ENCODE results near the gene SOX11.

SOX11 gene

DNA sequence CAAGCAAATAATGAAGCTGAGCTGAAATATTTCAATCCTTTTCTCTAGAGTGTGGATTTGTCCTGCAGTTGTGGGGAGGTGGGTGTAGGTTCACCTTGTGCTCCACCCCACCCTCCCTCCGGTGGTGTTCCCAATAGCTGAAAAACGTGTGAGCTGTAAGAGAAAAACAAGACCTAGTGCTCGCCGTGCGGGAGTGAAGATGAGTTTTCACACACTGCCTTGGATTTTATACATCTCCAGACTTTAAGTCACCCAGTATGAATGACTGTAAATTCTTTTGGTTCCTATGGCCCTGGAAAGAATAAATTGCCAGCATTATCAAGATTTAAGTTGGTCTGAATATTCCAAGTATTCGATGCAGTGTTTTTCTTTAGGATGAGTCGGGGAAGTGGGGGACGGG is 1.9 kb upstream of the SOX11 start:
- Histone ChIP-seq H3K79me2 (ENCODE audit: insufficient read depth, low read length) (no peaks in the 10 kb centered on the region), H3K9ac (ENCODE audit: low read length) (no peak overlapping the region)

DNA sequence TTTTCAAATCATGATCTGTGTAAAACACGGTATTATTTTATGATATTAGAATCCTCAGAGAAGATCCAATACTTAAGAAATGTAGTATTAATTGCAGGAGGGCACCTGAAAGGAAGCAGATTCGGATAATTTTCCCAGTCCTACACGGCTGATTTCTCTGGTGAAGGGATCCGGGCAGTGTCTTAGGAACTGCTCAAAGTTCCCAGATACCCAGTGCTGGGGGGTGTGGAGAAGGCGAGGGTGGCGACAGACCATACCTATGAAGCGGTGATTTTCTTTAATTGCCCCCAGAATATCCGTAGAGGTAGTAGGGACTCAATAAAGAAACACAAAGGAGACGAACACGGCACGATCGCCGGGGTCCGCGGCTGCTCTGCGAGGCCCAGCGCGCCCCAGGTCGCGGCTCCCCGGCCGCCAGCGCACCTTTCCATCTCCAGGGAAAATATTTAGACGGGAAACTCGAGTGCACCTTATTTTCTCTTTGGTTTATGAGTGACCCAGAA is 1.4 kb upstream of the SOX11 start:
- H4K20me1 ChIP-seq (ENCODE audit: low read depth, low read length), result no peaks in the 10 kb centered on the region
- H3K4me2 ChIP-seq (ENCODE audit: low read depth, low read length, poor library complexity, severe bottlenecking), result no peak overlapping the region
- H3F3A ChIP-seq (ENCODE audit: insufficient read depth), result no peaks in the 10 kb centered on the region
- H3K9ac ChIP-seq (ENCODE audit: low read length), result no peak overlapping the region
- H3K36me3 ChIP-seq (ENCODE audit: low read length), result no peaks in the 10 kb centered on the region
- no peaks in the 10 kb centered on the region for H3K9me2 ChIP-seq (replicated peaks; ENCODE audit: insufficient read depth, low read length)
- no peak overlapping the region for H3K4me3 ChIP-seq (ENCODE audit: insufficient read depth, low read length, poor library complexity, severe bottlenecking)
- no peak overlapping the region for H3K27ac ChIP-seq (ENCODE audit: low read depth, low read length)
- no peaks in the 10 kb centered on the region for H3K9me3 ChIP-seq (ENCODE audit: insufficient read depth, low read length)
- H2AFZ ChIP-seq (ENCODE audit: low read depth, low read length, severe bottlenecking), result no peak overlapping the region
- H3K27me3 ChIP-seq (ENCODE audit: low read length), result no peaks in the 10 kb centered on the region
- TF ChIP-seq, protein P1, sequence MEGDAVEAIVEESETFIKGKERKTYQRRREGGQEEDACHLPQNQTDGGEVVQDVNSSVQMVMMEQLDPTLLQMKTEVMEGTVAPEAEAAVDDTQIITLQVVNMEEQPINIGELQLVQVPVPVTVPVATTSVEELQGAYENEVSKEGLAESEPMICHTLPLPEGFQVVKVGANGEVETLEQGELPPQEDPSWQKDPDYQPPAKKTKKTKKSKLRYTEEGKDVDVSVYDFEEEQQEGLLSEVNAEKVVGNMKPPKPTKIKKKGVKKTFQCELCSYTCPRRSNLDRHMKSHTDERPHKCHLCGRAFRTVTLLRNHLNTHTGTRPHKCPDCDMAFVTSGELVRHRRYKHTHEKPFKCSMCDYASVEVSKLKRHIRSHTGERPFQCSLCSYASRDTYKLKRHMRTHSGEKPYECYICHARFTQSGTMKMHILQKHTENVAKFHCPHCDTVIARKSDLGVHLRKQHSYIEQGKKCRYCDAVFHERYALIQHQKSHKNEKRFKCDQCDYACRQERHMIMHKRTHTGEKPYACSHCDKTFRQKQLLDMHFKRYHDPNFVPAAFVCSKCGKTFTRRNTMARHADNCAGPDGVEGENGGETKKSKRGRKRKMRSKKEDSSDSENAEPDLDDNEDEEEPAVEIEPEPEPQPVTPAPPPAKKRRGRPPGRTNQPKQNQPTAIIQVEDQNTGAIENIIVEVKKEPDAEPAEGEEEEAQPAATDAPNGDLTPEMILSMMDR (IDR thresholded peaks at IDR 0.05; ENCODE audit: insufficient read depth, low read length, poor library complexity, severe bottlenecking), result no peak
- no peaks in the 10 kb centered on the region for H3K79me2 ChIP-seq (ENCODE audit: insufficient read depth, low read length)

More for the DNA sequence above, 1.9 kb upstream of the SOX11 start:
- Histone ChIP-seq H3K4me3 (ENCODE audit: insufficient read depth, low read length, poor library complexity, severe bottlenecking) (no peak overlapping the region), H3F3A (ENCODE audit: insufficient read depth) (no peaks in the 10 kb centered on the region), H4K20me1 (ENCODE audit: low read depth, low read length) (no peaks in the 10 kb centered on the region), H3K9me2 (replicated peaks; ENCODE audit: insufficient read depth, low read length) (no peaks in the 10 kb centered on the region), H3K36me3 (ENCODE audit: low read length) (no peaks in the 10 kb centered on the region), H2AFZ (ENCODE audit: low read depth, low read length, severe bottlenecking) (no peak overlapping the region), H3K27ac (ENCODE audit: low read depth, low read length) (no peak overlapping the region), H3K9me3 (ENCODE audit: insufficient read depth, low read length) (no peaks in the 10 kb centered on the region), H3K4me2 (ENCODE audit: low read depth, low read length, poor library complexity, severe bottlenecking) (no peak overlapping the region), H3K27me3 (ENCODE audit: low read length) (no peaks in the 10 kb centered on the region)
- no peak for TF ChIP-seq EZH2phosphoT487 (conservative IDR thresholded peaks at IDR 0.05; ENCODE audit: low read length)
- TF ChIP-seq, protein P1 (IDR thresholded peaks at IDR 0.05; ENCODE audit: insufficient read depth, low read length, poor library complexity, severe bottlenecking), result no peak

DNA sequence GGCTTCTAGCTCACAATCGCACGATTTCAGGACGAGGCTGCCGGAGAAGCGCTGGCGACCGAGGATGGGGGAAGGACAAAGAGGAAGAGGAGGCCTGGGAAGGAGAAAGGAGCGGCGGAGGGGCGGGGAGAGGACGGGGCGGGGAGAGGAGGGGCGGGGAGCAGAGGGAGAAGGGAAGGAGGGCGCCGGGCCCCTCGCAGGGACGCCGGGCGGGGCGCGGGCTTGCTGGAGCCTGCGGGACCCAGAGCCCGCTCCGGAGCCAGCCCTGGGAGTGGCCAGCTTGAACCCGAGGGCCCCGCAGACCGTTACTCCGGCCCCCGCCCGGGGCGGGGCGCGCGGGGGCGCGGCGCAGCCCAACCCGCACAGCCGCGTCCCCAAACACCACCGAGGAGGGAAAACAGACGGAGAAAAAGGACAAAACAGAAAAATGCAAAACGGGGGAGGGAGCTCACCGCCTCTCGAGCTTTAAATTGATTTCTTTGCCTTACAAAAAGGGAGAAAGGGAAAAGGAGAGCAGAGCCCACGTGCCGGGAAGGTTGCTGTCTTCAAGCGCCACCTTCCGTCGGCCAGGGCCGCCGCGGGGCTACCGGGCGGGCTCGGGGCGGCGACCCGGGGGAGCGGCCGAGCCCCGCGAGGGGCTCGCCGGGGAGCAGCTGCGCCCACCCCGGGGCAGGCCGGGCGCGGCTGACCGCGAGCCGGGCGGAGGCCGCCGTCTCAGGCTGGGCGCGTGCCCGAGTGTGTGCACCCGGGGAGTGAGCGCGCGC is 781 bp upstream of the SOX11 start:
- no peaks in the 10 kb centered on the region for H3K9me2 ChIP-seq (replicated peaks; ENCODE audit: insufficient read depth, low read length)
- no peaks in the 10 kb centered on the region for H3K9me3 ChIP-seq (ENCODE audit: insufficient read depth, low read length)
- H3K36me3 ChIP-seq (ENCODE audit: low read length), result no peaks in the 10 kb centered on the region
- no peak overlapping the region for H3K4me3 ChIP-seq (ENCODE audit: insufficient read depth, low read length, poor library complexity, severe bottlenecking)
- no peaks in the 10 kb centered on the region for H3F3A ChIP-seq (ENCODE audit: insufficient read depth)
- no peak overlapping the region for H3K4me2 ChIP-seq (ENCODE audit: low read depth, low read length, poor library complexity, severe bottlenecking)
- no peaks in the 10 kb centered on the region for H3K79me2 ChIP-seq (ENCODE audit: insufficient read depth, low read length)
- no peak overlapping the region for H2AFZ ChIP-seq (ENCODE audit: low read depth, low read length, severe bottlenecking)
- H3K27ac ChIP-seq (ENCODE audit: low read depth, low read length), result no peak overlapping the region
- no peaks in the 10 kb centered on the region for H3K27me3 ChIP-seq (ENCODE audit: low read length)
- no peak for TF ChIP-seq EZH2phosphoT487 (conservative IDR thresholded peaks at IDR 0.05; ENCODE audit: low read length)
- no peaks in the 10 kb centered on the region for H4K20me1 ChIP-seq (ENCODE audit: low read depth, low read length)
- no peak overlapping the region for H3K9ac ChIP-seq (ENCODE audit: low read length)

DNA sequence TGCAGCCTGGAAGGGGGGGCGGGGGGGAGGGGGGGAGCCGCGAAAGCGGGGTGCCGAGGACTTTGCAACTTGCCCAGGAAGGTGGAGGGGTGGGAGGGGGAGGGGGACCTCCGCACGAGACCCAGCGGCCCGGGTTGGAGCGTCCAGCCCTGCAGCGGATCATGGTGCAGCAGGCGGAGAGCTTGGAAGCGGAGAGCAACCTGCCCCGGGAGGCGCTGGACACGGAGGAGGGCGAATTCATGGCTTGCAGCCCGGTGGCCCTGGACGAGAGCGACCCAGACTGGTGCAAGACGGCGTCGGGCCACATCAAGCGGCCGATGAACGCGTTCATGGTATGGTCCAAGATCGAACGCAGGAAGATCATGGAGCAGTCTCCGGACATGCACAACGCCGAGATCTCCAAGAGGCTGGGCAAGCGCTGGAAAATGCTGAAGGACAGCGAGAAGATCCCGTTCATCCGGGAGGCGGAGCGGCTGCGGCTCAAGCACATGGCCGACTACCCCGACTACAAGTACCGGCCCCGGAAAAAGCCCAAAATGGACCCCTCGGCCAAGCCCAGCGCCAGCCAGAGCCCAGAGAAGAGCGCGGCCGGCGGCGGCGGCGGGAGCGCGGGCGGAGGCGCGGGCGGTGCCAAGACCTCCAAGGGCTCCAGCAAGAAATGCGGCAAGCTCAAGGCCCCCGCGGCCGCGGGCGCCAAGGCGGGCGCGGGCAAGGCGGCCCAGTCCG is 540 bp downstream of the SOX11 start:
- H3K27me3 ChIP-seq (ENCODE audit: low read length), result no peaks in the 10 kb centered on the region
- H3K79me2 ChIP-seq (ENCODE audit: insufficient read depth, low read length), result no peaks in the 10 kb centered on the region
- H3K9me2 ChIP-seq (replicated peaks; ENCODE audit: insufficient read depth, low read length), result no peaks in the 10 kb centered on the region
- H3K4me3 ChIP-seq (ENCODE audit: insufficient read depth, low read length, poor library complexity, severe bottlenecking), result no peak overlapping the region
- no peaks in the 10 kb centered on the region for H3F3A ChIP-seq (ENCODE audit: insufficient read depth)
- no peak overlapping the region for H3K4me2 ChIP-seq (ENCODE audit: low read depth, low read length, poor library complexity, severe bottlenecking)
- no peak overlapping the region for H3K9ac ChIP-seq (ENCODE audit: low read length)
- H4K20me1 ChIP-seq (ENCODE audit: low read depth, low read length), result no peaks in the 10 kb centered on the region
- H2AFZ ChIP-seq (ENCODE audit: low read depth, low read length, severe bottlenecking), result no peak overlapping the region
- TF ChIP-seq EZH2phosphoT487 (conservative IDR thresholded peaks at IDR 0.05; ENCODE audit: low read length), result no peak
- TF ChIP-seq, protein P1 (IDR thresholded peaks at IDR 0.05; ENCODE audit: insufficient read depth, low read length, poor library complexity, severe bottlenecking), result no peak
- H3K9me3 ChIP-seq (ENCODE audit: insufficient read depth, low read length), result no peaks in the 10 kb centered on the region
- H3K36me3 ChIP-seq (ENCODE audit: low read length), result no peaks in the 10 kb centered on the region
- no peak overlapping the region for H3K27ac ChIP-seq (ENCODE audit: low read depth, low read length)
